Activated CD4-positive, CD25-positive, alpha-beta regulatory T cell (primary cell): Measurements from ENCODE around the gene PPCDC.

Experiments
- DNase-seq, 4 experiments: peaks; one replicate each; lab custom pipeline; 2025; lab: John Stamatoyannopoulos, UW

The PPCDC gene

DNA sequence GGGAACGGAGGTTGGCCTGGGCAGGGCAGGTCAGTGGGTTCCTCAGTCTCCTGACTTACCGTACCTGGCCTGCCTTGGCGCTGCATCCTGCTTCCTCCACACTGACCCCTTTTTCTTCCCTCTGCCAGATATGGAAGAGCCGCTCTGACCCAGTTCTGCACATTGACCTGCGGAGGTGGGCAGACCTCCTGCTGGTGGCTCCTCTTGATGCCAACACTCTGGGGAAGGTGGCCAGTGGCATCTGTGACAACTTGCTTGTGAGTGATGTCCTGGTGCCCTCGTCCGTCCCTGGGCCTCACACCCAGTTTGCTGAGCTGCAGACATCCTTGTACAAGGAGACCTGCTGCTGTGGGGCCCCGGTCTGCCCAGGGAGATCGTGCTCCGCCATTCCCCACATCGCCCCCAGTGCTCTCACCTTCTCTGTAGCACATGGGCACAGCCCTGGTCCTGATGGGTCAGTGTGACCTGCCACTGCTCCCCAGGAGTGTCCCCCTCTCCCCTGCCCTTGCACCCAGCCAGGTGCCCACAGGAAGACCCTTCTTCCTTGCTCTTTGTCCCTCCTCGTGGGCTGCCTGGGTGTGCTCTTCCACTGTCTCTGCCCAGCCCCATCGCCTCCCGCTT is 21.0 kb downstream of the PPCDC start:
- DNase-seq: no peak

DNA sequence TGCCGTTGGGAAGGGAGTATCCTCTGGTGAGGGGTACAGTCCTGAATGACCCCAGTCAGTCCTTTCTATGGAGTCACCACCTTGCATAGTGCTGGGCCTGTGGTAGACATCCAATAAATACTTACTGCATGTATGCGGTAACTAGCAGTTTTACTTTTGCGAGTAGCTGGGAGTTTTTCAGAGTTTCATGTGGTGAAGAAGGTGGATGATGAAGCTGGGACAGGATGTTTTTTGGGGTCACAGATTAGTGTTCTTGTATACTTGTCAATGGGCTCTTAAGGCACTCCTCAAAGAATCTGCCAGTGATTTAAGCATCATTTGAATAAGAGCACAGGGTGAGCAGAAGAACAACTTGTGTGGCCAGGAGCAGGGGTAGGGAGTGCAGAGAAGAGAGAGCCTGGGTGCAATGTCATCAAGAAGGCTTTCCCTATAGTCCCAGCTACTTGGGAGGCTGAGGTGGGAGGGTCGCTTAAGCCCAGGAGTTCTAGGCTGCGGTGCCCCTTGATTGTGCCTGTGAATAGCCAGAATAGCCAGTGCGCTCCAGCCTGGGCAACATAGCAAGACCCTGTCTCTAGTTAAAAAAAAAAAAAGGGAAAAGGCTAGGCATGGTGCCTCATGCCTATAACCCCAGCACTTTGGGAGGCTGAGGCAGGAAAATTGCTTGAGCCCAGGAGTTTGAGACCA is 22.1 kb downstream of the PPCDC start:
- DNase-seq: no peak

DNA sequence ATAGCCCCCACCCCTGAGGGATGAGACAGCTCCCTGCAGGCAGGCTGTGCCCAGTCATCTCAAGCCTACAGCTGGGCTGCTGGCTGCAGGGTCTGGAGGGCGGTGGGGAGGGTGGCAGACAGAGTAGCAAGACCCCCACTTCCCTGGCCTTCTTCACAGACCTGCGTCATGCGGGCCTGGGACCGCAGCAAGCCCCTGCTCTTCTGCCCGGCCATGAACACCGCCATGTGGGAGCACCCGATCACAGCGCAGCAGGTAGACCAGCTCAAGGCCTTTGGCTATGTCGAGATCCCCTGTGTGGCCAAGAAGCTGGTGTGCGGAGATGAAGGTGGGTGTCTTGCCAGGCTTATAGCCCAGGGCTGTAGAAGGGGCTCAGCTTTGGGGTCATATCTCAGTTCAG is 25.0 kb downstream of the PPCDC start:
- DNase-seq: no peak

DNA sequence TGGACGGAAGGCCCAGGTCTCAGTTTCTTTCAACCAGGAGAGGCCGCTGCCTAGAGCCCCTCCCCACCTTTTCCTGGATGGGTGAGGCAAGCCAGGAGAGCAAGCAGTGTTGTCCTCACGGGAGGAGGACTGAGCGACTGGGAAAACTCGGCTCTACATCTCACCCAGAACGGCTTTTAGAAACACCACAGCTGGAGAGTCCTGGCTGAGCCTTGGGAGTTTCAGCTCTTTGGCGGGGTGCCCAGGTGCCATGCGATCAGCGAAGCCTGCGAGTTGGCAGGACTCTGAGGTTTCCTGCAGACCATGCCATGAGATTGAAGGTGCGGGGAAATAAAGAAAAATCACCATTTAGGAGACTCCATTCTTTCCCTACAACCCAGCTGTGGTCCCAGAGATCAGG is 26.0 kb downstream of the PPCDC start:
- no peak for DNase-seq

DNA sequence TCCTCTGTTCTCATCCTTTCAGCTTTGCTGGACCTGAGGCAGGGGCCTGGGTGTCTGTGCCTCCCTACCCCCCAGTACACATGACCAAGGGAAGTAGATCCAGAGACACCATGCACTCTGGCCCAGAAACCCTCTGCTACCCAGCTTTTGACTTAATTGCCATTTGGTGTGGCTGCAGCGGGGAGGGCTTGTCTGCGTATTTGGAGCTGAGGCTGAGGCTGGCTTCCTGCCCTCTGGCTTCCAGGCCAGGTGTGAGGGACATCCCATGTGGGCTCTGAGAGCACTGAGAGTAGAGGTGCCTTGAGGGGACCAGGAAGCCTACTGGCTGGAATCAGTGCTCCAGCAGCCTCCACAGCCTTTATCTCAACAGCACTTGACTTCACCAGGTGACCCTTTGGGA is 26.9 kb downstream of the PPCDC start:
- no peak for DNase-seq

DNA sequence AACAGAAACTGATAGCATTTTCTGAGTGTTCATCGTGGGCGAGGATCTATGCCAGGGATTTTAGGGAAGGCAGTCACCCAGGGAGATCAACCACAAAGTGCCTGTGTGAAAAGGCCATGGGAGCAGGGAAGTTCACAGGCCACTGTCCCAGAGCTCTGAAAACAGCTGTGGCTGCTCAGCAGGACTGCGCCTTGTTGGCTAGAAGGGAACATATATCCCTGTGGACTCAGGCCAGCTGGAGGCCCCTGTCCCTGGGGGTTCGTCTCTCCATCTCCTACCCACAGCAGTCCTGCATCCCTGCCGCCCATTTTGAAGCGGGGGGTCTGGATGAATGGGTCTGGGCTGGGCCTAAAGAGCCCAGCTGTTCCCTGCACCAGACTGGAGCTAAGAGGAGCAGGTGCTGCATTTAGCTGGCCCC is 27.8 kb downstream of the PPCDC start:
- DNase-seq: no peak

DNA sequence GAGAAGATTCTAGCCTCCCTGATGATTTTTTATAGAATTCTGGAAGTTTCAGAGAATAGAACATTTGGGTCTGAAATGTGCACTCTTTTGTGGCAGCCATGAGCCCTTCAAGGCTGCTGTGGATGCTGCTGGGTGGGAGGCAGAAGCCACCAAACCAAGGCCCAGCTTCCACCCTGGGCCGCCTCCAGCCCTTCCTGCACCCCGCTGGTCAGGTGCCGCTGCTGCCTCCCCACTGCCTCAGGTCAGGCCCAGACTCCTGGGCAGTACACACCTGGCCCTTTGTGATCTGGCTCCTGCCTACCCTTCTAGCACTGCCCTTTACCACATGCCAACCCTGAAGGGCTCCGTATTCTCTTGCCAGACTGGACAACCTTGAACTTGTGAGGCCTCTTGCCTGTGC is 28.3 kb downstream of the PPCDC start:
- no peak for DNase-seq

DNA sequence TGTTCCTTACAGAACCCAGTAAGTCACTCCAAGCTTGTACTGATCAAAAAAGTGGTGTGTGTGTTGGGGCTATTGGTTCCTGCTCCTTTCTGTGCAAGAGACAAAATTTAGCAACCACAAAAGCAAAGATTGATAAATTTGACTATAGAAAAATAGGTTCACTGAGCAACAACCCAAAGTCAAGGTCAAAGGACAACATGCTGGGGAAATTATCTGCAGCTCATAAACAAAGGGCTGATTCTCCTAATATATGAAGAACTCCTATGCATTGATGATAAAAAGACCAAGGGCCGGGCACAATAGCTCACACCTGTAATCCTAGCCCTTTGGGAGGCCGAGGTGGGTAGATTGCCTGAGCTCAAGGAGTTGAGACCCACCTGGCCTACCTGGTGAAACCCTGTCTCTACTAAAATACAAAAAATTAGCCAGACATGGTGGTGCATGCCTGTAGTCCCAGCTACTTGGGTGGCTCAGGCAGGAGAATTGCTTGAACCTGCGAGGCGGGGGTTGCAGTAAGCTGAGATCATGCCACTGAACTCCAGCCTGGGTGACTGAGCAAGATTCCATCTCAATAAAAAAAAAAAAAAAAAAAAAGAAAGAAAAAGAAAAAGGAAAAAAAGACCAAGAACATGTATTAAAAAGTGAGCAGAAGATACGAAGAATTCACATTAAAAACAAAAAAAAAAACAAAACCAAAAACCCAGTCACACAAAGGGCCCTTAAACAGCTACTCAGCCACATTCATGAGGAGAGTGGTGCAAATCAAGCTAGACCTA is 29.8 kb downstream of the PPCDC start:
- no peak for DNase-seq

DNA sequence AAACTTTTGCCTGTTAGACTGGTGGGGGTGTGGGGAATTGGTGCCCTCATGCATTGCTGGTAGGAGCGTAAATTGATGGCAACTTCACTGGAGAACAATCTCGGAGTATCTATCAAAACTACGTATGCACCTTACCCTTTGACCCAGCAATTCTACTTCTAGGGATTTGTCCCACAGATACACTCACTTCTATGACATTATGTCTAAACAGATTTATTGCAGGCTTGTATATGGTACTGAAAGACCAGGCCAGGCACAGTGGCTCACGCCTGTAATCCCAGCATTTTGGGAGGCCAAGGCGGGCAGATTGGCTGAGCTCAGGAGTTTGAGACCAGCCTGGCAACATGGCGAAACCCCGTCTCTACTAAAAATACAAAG is 30.3 kb downstream of the PPCDC start:
- DNase-seq: no peak

DNA sequence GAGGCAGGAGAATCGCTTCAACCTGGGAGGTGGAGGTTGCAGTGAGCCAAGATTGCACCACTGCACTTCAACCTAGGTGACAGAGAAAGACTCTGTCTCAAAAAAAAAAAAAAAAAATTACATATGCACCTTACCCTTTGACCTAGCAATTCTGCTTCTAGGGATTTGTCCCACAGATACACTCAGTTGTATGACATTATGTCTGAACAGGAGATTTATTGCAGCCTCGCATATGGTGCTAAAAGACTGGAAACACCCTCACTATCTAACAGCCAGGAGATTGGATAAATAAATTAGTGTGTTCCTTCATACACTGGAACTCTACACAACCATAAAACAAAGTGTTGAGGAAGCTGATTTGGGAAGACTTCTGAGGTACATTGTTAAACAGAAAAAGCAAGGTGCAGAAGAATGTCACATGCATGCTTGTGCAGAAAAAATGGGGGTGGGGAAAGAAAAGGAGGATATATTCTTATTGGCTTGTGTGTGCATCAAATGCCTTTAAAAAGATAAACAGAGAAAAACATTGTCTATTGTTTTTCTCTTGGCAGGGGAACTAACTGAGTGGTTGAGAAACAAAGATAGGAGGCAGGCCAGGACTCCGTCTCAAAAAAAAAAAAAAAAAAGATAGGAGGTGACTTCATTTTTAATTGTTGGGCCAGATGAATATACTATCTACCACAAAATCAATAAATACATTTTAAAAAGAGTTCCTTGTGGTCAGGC is 30.9 kb downstream of the PPCDC start:
- DNase-seq: no peak

DNA sequence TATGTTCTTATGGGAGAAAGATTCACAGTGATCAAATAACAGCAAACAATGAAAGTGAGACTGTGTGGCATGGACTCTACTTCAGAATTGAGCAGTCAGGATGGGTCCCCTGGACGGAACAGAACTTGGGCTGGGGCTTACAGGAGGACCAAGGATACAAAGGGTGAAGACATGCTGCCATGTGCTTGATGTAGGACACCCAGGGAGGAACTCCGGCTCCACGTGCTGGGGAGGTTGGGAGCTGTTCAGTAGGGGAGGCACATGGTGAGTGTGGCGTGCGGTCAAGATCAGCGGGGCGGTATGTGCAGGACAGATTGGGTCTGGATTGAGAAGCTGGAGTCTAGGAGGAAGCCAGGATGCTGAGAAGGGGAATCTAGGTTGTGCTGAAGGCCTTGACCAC is 32.6 kb downstream of the PPCDC start:
- DNase-seq: no peak

DNA sequence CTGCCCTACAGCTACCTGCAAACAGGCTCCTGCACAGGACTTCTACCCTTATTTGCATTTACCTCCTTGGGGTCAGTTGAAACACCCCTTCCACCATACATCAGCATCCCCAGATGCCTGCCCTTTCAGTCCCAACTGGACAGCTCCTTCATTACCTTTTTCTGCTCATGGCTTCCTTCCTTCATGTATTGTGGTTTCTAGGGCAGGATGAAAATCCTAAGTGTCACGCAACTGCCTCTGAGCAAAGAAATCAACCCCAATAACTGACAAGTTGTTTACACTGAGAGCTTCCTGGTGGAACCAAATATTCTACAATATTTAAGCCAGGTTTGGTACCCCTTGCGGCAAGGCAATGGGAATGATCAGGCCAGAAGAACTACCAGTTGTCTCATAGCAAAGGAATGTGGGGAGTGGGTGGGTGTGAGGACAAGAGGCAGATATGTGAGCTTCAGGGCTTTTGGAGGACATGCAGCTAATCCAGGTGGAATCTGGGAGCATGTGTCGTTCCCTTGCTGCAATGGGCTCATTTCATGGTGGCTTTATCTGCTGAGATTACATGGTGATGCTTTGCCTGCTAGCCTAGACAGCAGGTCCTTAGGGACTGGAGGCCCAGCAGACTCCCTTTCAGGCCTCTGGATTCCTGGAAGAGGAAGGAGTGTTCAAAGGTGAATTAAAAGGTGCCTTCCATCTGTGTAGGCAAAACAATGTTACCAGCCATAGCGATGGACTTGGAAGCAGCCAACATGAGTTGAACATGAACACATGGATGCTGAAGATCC is 34.9 kb downstream of the PPCDC start:
- DNase-seq: no peak

DNA sequence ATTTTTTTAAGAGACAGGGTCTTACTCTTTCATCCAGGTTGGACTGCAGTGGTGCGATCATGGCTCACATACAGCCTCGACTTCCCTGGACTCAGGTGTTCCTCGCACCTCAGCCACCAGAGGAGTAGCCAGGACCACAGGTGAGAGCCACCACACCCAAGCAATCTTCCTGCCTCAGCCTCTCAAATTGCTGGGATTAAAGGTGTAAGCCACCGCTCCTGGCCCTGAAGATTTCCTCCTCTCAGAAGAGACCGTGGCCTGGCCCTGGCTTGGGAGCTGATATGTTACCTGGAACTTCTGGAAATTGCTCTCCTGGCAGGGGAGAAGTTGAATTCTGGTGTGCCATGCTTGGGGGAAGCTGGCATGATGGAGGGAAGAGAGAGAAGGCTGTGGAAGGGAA is 36.2 kb downstream of the PPCDC start:
- DNase-seq: no peak

DNA sequence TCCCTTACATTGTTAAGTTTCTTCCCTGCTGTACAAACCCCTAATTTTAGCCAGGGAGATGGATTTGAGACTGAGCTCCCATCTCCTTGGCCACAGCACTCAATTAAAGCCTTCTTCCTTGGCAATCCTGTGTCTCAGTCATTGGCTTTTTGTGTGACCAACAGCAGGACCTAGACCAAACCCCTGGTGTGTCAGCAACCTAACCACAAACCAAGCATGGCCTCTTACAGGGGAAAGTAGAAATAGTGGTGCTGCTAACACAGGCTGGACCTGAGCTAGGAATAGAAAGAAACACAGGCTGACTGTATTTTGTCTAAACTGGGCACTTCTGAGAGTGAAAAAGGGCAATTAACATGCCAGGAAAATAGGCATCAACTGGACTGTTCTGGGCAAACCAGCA is 37.9 kb downstream of the PPCDC start:
- DNase-seq: no peak

DNA sequence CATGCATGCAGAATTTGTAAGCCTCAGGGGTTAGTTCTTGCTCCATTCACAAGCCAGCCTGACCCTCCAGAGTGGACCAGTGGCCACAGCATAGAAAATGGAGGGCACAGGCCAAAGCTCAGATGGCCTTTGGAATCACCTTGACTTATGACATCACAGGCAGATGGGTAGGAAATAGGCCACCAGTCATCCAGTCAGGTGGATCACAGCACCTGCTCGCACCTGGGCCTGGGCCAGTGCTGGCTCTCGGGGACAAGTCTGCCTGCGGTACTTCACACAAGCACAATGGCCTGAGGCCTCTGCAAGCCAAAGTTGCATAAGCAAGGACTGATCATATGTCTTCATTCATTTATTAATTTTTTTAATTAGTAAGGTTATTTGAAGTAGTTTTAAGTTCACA is 39.3 kb downstream of the PPCDC start:
- no peak for DNase-seq

DNA sequence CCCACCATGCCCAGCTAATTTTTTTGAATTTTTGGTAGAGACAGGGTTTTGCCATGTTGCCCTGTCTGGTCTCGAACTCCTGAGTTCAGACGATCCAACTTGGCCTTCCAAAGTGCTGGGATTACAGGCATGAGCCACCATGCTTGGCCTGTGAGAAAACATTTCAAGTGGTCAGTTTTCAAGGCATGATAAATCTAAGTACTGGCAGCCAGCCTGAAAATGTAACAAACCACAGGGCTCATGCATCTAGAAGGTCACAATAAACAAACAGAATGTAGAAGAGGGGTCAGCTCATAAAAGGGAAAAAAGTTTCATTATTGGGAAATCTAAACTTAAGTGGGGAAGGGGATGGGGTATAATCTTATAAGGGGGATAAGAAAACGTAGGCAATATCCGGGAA is 39.9 kb downstream of the PPCDC start:
- no peak for DNase-seq

DNA sequence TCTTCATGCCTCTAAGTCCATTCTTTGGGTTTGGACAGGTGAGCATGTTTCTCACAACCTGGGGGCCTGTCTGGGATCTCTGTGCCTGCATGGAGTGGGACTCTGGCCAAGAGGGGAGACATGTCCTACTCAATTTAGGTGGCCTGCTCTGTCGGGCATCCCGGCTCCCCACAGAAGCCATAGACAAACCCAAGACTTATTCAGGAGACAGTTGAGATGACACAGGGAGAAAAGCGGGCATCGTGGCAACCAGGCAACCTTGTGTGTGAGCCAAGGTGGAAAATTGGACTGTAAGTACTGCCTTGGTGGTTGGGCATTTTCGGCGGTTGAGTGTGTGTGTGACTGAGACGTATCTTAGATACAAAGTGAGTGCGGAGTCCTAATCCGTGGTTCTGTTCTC is 40.5 kb downstream of the PPCDC start:
- no peak for DNase-seq

DNA sequence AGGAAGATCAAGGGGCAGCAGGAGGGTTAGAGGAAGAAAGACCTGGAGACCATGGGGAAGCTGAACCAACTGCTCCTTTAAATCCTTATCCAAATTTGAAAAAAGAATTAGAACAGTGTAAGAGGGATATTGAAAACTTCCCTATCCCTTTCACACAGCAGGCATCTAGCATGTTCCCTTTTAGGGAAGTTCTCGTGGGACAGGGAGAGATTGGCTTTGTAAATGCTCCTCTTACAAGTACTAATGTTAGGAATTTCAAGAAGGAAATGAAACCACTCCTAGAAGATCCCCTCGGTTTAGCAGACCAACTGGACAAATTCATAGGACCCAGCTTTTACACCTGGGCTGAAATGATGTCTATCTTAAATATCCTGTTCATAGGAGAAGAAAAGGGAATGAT is 41.5 kb downstream of the PPCDC start:
- DNase-seq: no peak

DNA sequence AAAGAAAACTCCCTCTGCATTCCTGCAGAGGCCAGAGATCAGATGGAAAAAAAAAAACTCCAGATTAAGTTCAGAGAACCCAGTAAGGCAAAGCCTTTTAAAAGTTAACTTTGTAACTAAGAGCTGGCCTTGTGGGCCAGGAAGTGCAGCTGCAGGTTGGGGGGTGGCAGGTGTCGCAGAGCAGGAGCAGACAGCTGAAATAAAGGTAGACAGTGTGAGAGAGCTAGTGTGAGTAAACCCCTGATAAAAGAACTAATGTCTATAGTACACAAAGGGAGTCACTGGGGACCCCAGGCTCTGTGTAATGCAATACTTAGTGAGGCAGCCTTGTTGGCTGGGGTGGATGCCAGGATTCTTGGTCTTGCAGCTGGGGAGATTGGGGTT is 42.1 kb downstream of the PPCDC start:
- no peak for DNase-seq

DNA sequence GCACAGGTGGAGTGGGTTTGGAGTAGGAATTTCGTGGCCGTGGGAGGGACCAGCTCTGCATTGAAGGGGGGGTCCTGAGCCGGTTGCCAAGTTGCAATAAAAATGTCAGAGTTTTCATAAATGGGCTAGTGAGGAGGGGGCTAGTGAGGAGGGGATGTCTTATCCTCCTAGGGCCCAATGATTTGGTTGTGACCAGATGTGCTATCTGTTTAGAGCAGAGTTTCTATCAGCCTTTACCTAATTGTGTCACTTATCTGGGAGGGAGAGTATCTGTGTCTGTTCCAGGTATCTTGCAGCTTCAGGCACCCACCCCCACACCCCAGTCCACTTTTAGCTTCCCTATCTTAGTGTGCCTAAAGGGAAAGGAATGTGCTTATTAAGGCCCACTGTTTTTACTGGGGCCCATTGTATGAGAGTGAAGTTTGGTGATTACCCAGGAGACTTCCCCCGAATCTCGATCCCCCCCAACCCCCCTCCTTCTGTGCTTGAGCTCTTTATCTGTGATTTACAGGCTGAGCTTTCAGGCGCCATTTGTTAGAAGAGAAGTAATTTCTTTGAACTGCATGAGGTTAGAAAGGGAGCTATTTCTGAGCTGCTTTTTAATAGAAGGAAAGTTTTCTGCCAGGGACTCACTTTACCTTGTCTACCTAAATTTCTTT is 42.6 kb downstream of the PPCDC start:
- DNase-seq: no peak

DNA sequence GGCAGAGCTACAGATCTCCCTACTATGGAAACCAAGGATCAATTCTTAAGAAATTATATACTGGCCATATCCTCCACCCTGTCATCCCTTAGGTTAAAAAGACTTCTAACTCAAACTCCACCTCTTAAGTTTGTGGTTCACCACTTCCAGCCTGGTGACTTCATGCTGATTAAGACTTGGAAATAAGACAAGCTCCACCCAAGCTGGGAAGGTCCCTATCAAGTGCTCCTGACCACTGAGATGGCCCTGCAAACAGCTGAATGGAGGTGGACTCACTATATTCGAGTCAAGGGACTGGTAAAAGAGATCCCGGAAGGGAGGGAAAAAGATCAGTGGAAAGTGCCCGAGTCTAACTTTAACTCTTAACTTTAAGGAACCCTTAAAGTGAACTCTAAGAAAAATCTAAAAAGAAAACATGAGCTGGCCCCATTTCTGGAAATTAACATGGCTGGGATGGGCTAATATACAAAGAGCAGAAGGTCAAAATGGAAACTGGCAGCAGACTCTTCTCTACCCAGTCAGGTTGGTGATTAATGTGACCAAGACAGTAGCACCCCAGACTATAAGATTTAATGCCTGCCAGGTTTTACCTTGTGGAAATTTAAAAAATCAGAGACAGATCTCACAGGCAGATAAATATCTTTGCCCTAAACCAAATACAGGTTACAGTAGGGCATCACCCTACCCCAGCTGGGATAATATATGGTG is 43.9 kb downstream of the PPCDC start:
- no peak for DNase-seq
